Measurements from ENCODE around the gene ZMYM1. TPM values are rescaled to one million over a fixed set of nuclear protein-coding genes. Genes with fewer than 3 reads are reported as not detected.
"Not testable (repeated sequence)": the region's sequence is repeated elsewhere in the genome, so short reads cannot be mapped to it uniquely, and the experiment has no call there.

Gene ZMYM1
- total RNA-seq, 1 donor from 2014 or later: 11.5 TPM

DNA sequence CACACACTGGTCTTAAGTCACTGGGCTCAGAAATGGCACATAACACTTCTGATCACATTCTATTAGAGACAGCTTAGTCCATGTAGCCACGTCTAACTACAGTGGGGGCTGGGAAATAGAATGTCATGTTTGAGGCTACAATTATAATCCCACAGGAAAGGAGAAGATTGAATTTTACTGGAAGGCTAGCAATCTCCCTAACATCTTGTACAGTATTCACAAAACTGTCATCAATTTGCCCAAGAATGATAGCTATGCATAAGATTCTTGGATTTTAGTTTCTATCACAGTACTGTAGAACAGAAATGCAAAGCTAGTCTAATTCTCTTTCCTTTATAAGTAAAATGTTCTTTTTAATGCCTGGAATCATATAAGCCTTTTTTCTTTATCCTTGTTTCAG is 34.8 kb upstream of the ZMYM1 start:
- Histone ChIP-seq H3K4me1 (ENCODE audit: control insufficient read depth in 3 of 3, insufficient read depth in 3 of 3, low read length in 3 of 3) (no peaks in the 10 kb centered on the region), H3K4me3 (ENCODE audit: low read length in 3 of 3) (no peak overlapping the region), H3K9ac (ENCODE audit: low read depth in 1 of 3, low read length in 3 of 3) (no peak overlapping the region), H3K36me3 (ENCODE audit: control insufficient read depth in 3 of 3, insufficient read depth in 3 of 3, low read length in 3 of 3) (no peaks in the 10 kb centered on the region), H3K27me3 (ENCODE audit: control insufficient read depth in 3 of 3, insufficient read depth in 3 of 3, low read length in 3 of 3) (no peaks in the 10 kb centered on the region), H3K27ac (ENCODE audit: low read depth, low read length) (no peak overlapping the region), H3K9me3 (ENCODE audit: control insufficient read depth in 3 of 3, low read length in 3 of 3) (no peaks in the 10 kb centered on the region)

DNA sequence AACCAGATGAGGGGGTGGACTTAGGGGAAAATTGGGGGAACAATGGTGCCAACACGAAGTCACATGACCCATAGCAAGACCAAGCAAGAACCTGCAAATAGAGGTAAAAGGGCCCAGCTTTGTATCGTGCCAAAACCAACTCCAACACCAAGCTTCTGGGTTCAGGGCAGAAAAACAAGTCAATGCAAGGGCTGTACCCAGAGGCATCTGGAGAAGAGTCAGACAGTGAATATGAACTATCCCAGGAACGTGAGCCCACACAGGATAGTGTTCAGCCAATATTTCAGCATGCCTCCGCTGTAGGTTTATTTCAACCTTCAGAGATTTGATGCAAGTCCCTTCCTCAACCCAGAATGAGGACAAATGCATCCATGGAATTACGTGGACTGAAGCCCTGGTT is 32.5 kb upstream of the ZMYM1 start:
- no peaks in the 10 kb centered on the region for H3K27me3 ChIP-seq (ENCODE audit: control insufficient read depth in 3 of 3, insufficient read depth in 3 of 3, low read length in 3 of 3)
- no peak overlapping the region for H3K9ac ChIP-seq (ENCODE audit: low read depth in 1 of 3, low read length in 3 of 3)
- H3K27ac ChIP-seq (ENCODE audit: low read depth, low read length): no peak overlapping the region
- no peak overlapping the region for H3K4me3 ChIP-seq (ENCODE audit: low read length in 3 of 3)
- no peaks in the 10 kb centered on the region for H3K36me3 ChIP-seq (ENCODE audit: control insufficient read depth in 3 of 3, insufficient read depth in 3 of 3, low read length in 3 of 3)
- no peaks in the 10 kb centered on the region for H3K4me1 ChIP-seq (ENCODE audit: control insufficient read depth in 3 of 3, insufficient read depth in 3 of 3, low read length in 3 of 3)
- no peaks in the 10 kb centered on the region for H3K9me3 ChIP-seq (ENCODE audit: control insufficient read depth in 3 of 3, low read length in 3 of 3)

DNA sequence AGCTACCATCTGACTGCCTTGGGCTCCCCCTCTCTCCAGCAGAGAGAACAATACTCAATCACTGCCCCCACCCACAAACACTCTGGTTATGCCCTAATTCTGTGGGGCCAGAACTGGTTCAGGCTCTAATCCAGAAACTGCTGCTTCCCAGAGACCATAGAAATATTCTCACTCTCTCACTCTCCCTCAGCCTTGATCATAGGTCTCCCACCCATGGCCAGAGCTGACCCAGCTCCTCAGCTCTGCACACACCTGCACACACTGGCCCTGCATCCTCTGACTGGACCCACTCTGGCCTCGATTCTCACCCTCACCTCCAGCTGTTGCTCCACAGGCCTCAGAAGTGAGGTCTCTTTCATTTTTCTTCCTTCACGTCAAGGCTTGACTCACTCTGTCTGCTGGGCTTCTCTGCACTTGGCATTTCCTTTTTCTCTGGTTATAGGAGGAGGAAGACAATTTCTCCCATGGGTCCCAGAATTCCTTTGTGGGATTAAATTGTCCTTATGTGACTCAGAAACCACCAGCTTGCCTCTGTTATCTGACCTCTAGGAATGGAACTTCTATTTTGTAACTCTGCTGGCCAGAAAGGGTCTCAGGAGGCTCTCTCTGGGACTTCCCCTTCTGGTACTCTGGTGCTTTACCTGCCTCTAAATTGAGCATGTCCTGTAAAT is 31.9 kb upstream of the ZMYM1 start:
- Histone ChIP-seq H3K4me3 (ENCODE audit: low read length in 3 of 3) (no peak overlapping the region), H3K9me3 (ENCODE audit: control insufficient read depth in 3 of 3, low read length in 3 of 3) (no peaks in the 10 kb centered on the region), H3K36me3 (ENCODE audit: control insufficient read depth in 3 of 3, insufficient read depth in 3 of 3, low read length in 3 of 3) (no peaks in the 10 kb centered on the region), H3K27ac (ENCODE audit: low read depth, low read length) (no peak overlapping the region), H3K27me3 (ENCODE audit: control insufficient read depth in 3 of 3, insufficient read depth in 3 of 3, low read length in 3 of 3) (no peaks in the 10 kb centered on the region), H3K9ac (ENCODE audit: low read depth in 1 of 3, low read length in 3 of 3) (no peak overlapping the region), H3K4me1 (ENCODE audit: control insufficient read depth in 3 of 3, insufficient read depth in 3 of 3, low read length in 3 of 3) (no peaks in the 10 kb centered on the region)

DNA sequence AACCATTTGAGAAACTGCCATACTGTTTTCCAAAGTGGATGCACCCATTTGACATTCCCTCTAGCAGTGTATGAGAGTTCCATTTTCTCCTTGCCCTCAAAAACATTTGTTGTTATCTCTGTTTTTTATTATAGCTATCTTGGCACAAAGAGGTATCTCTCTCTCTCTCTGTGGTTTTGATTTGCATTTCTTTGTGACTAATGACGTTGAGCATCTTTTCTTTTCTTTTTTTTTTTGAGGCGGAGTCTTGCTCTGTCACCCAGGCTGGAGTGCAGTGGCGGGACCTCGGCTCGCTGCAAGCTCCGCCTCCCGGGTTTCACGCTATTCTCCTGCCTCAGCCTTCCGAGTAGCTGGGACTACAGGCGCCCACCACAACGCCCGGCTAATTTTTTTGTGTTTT is 30.1 kb upstream of the ZMYM1 start:
- Histone ChIP-seq H3K9me3 (ENCODE audit: control insufficient read depth in 3 of 3, low read length in 3 of 3) (no peaks in the 10 kb centered on the region), H3K4me3 (ENCODE audit: low read length in 3 of 3) (no peak overlapping the region), H3K36me3 (ENCODE audit: control insufficient read depth in 3 of 3, insufficient read depth in 3 of 3, low read length in 3 of 3) (no peaks in the 10 kb centered on the region), H3K27ac (ENCODE audit: low read depth, low read length) (no peak overlapping the region), H3K27me3 (ENCODE audit: control insufficient read depth in 3 of 3, insufficient read depth in 3 of 3, low read length in 3 of 3) (no peaks in the 10 kb centered on the region), H3K9ac (ENCODE audit: low read depth in 1 of 3, low read length in 3 of 3) (no peak overlapping the region), H3K4me1 (ENCODE audit: control insufficient read depth in 3 of 3, insufficient read depth in 3 of 3, low read length in 3 of 3) (no peaks in the 10 kb centered on the region)

DNA sequence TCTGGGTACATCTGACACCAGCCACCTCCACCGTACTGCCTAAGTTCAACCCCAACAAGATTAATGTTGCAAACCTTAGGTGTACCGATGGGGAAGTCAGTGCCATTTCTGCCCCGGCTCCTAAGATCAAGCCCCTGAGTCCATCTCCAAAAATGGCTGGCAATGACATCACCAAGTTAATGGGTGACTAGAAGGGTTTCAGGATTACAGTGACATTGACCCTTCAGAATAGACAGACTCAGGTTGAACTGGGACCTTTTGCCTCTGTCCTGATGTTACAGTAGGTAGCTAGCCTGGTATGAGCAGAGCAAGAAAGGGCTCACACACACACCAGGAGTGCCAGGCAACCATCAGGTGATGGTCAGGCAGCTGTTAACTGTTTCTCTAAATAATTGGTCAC is 25.8 kb upstream of the ZMYM1 start:
- Histone ChIP-seq H3K36me3 (ENCODE audit: control insufficient read depth in 3 of 3, insufficient read depth in 3 of 3, low read length in 3 of 3) (no peaks in the 10 kb centered on the region), H3K4me3 (ENCODE audit: low read length in 3 of 3) (no peak overlapping the region), H3K27ac (ENCODE audit: low read depth, low read length) (no peak overlapping the region), H3K9ac (ENCODE audit: low read depth in 1 of 3, low read length in 3 of 3) (no peak overlapping the region), H3K9me3 (ENCODE audit: control insufficient read depth in 3 of 3, low read length in 3 of 3) (no peaks in the 10 kb centered on the region), H3K27me3 (ENCODE audit: control insufficient read depth in 3 of 3, insufficient read depth in 3 of 3, low read length in 3 of 3) (no peaks in the 10 kb centered on the region), H3K4me1 (ENCODE audit: control insufficient read depth in 3 of 3, insufficient read depth in 3 of 3, low read length in 3 of 3) (no peaks in the 10 kb centered on the region)

DNA sequence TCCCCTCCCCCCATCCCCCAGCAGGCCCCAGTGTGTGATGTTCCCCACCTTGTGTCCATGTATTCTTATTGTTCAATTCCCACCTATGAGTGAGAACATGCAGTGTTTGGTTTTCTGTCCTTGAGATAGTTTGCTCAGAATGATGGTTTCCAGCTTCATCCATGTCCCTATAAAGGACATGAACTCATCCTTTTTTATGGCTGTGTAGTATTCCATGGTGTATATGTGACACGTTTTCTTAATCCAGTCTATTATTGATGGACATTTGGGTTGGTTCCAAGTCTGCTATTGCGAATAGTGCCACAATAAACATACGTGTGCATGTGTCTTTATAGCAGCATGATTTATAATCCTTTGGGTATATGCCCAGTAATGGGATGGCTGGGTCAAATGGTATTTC is 24.9 kb upstream of the ZMYM1 start:
- not testable (repeated sequence) for H3K27ac ChIP-seq (ENCODE audit: low read depth, low read length); H3K9ac ChIP-seq (ENCODE audit: low read depth in 1 of 3, low read length in 3 of 3); H3K36me3 ChIP-seq (ENCODE audit: control insufficient read depth in 3 of 3, insufficient read depth in 3 of 3, low read length in 3 of 3); H3K4me3 ChIP-seq (ENCODE audit: low read length in 3 of 3); H3K27me3 ChIP-seq (ENCODE audit: control insufficient read depth in 3 of 3, insufficient read depth in 3 of 3, low read length in 3 of 3); H3K9me3 ChIP-seq (ENCODE audit: control insufficient read depth in 3 of 3, low read length in 3 of 3); H3K4me1 ChIP-seq (ENCODE audit: control insufficient read depth in 3 of 3, insufficient read depth in 3 of 3, low read length in 3 of 3)

DNA sequence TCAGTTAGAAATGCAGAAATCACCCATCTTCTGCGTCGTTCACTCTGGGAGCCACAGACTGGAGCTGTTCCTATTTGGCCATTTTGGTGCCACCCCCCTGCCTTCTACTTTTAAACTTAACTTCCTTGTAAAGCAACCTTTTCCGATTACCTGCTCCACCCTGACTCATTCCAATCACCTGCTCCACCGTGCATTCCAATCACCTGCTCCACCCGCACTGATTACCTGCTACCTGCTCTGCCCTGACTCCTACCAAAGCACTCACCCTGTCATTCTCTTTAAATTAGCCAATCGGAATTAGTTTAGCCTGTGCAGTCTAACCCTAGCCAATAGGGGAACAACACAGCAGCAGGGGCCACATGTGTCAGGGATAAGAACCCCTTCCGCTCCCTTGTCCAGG is 20.9 kb upstream of the ZMYM1 start:
- not testable (repeated sequence) for H3K36me3 ChIP-seq (ENCODE audit: control insufficient read depth in 3 of 3, insufficient read depth in 3 of 3, low read length in 3 of 3); H3K9me3 ChIP-seq (ENCODE audit: control insufficient read depth in 3 of 3, low read length in 3 of 3); H3K27me3 ChIP-seq (ENCODE audit: control insufficient read depth in 3 of 3, insufficient read depth in 3 of 3, low read length in 3 of 3); H3K27ac ChIP-seq (ENCODE audit: low read depth, low read length); H3K4me3 ChIP-seq (ENCODE audit: low read length in 3 of 3); H3K4me1 ChIP-seq (ENCODE audit: control insufficient read depth in 3 of 3, insufficient read depth in 3 of 3, low read length in 3 of 3); H3K9ac ChIP-seq (ENCODE audit: low read depth in 1 of 3, low read length in 3 of 3)

DNA sequence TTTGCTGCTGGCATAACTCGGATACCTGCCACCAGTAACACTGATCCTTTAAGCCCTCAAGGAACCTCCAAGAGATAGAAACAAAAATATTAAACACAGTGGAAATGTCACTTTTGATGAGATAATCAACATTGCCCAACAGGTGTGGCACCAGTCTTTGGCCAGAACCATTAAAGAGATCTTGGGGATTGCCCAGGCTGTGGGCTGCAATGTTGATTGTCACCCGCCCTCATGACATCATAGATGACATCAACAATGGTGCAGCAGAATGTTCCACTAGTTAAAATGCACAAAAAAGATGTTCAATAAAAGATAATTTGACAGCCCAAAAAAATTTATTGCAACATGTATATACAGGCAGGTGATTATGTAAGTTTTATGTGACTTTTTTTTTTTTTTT is 20.2 kb upstream of the ZMYM1 start:
- no peak overlapping the region for H3K27ac ChIP-seq (ENCODE audit: low read depth, low read length)
- no peaks in the 10 kb centered on the region for H3K36me3 ChIP-seq (ENCODE audit: control insufficient read depth in 3 of 3, insufficient read depth in 3 of 3, low read length in 3 of 3)
- no peak overlapping the region for H3K4me3 ChIP-seq (ENCODE audit: low read length in 3 of 3)
- no peak overlapping the region for H3K9ac ChIP-seq (ENCODE audit: low read depth in 1 of 3, low read length in 3 of 3)
- no peaks in the 10 kb centered on the region for H3K27me3 ChIP-seq (ENCODE audit: control insufficient read depth in 3 of 3, insufficient read depth in 3 of 3, low read length in 3 of 3)
- no peaks in the 10 kb centered on the region for H3K4me1 ChIP-seq (ENCODE audit: control insufficient read depth in 3 of 3, insufficient read depth in 3 of 3, low read length in 3 of 3)
- peaks cover 0 to 3% (median 0%) of the 10 kb centered on the region in 3 donors for H3K9me3 ChIP-seq (ENCODE audit: control insufficient read depth in 3 of 3, low read length in 3 of 3)

DNA sequence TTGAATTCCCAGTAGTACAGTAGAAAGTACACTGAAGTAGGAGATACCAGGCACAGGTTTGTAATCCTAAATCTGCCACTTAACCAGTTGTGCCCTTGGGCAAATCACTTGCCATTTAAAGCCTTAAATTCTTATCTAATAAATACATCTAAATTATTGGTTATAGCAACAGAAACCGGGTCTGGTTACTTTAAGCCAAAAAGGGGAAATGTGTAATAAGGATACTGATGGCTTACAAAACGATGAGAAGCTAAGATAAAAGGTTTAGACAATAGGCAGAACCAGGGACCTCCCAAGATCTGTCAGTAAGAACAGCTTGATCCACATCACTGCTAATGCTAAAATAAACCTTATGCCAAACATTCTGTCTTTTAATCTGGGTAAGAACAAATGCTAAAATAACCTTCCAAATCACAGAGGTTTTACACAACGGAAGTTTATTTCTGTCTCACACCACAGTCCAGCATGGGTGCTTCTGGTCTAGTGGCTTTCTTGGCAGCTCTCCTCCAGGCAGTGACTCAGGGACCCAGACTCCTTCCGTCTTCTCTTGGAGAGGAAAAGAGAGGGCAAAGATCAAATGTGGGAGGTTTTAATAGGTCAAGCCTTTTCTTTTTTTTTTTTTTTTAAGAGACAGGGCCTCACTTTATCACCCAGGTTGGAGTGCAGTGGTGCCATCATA is 16.5 kb upstream of the ZMYM1 start:
- Histone ChIP-seq H3K9me3 (ENCODE audit: control insufficient read depth in 3 of 3, low read length in 3 of 3) (peaks cover 0 to 3% (median 0%) of the 10 kb centered on the region in 3 donors), H3K27ac (ENCODE audit: low read depth, low read length) (no peak overlapping the region), H3K27me3 (ENCODE audit: control insufficient read depth in 3 of 3, insufficient read depth in 3 of 3, low read length in 3 of 3) (no peaks in the 10 kb centered on the region), H3K9ac (ENCODE audit: low read depth in 1 of 3, low read length in 3 of 3) (no peak overlapping the region), H3K36me3 (ENCODE audit: control insufficient read depth in 3 of 3, insufficient read depth in 3 of 3, low read length in 3 of 3) (no peaks in the 10 kb centered on the region), H3K4me3 (ENCODE audit: low read length in 3 of 3) (no peak overlapping the region), H3K4me1 (ENCODE audit: control insufficient read depth in 3 of 3, insufficient read depth in 3 of 3, low read length in 3 of 3) (no peaks in the 10 kb centered on the region)

DNA sequence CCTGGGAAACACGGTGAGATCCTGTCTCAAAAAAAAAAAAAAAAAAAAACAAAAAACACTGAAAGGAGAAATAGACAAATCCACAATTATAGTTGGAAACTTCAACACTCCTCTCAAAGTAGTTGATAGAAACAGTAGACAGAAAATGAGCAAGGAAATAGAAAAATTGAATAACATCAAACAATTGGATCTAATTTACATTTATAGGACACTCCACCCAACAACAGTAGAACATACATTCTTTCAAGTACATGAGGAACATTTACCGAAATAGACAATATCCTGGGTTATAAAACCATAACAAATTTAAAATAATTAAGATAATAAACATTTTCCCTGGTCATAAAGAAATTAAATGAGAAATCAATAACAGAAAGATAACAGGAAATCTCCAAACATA is 14.9 kb upstream of the ZMYM1 start:
- no peak overlapping the region for H3K27ac ChIP-seq (ENCODE audit: low read depth, low read length)
- no peaks in the 10 kb centered on the region for H3K27me3 ChIP-seq (ENCODE audit: control insufficient read depth in 3 of 3, insufficient read depth in 3 of 3, low read length in 3 of 3)
- H3K36me3 ChIP-seq (ENCODE audit: control insufficient read depth in 3 of 3, insufficient read depth in 3 of 3, low read length in 3 of 3): no peaks in the 10 kb centered on the region
- H3K4me3 ChIP-seq (ENCODE audit: low read length in 3 of 3): no peak overlapping the region
- H3K4me1 ChIP-seq (ENCODE audit: control insufficient read depth in 3 of 3, insufficient read depth in 3 of 3, low read length in 3 of 3): no peaks in the 10 kb centered on the region
- H3K9ac ChIP-seq (ENCODE audit: low read depth in 1 of 3, low read length in 3 of 3): no peak overlapping the region
- peaks cover 0 to 3% (median 0%) of the 10 kb centered on the region in 3 donors for H3K9me3 ChIP-seq (ENCODE audit: control insufficient read depth in 3 of 3, low read length in 3 of 3)
